PC-3 (cell line): ENCODE measurements around the gene LMBRD1.

ENCODE experiments used
- EZH2 ChIP-seq: fragments of 300-600 bp; sonication (generic); IDR thresholded peaks from one replicate; pipeline ENCODE4 v1.6.1; 2017; ENCODE audit warnings: antibody characterized with exemption, mild to moderate bottlenecking, low read length; ENCODE audit not compliant: unreplicated experiment
- TF ChIP-seq, protein P1 (sequence below): fragments of 300-600 bp; sonication (generic); conservative IDR thresholded peaks from 2 replicates; pipeline ENCODE4 v1.5.1; 2017; ENCODE audit warnings: antibody characterized with exemption, low read depth, mild to moderate bottlenecking, low read length

GRCh38 chr6:69699655-69700054, 97.2 kb downstream of the LMBRD1 start:
- TF ChIP-seq EZH2: no peak
- TF ChIP-seq, protein P1, sequence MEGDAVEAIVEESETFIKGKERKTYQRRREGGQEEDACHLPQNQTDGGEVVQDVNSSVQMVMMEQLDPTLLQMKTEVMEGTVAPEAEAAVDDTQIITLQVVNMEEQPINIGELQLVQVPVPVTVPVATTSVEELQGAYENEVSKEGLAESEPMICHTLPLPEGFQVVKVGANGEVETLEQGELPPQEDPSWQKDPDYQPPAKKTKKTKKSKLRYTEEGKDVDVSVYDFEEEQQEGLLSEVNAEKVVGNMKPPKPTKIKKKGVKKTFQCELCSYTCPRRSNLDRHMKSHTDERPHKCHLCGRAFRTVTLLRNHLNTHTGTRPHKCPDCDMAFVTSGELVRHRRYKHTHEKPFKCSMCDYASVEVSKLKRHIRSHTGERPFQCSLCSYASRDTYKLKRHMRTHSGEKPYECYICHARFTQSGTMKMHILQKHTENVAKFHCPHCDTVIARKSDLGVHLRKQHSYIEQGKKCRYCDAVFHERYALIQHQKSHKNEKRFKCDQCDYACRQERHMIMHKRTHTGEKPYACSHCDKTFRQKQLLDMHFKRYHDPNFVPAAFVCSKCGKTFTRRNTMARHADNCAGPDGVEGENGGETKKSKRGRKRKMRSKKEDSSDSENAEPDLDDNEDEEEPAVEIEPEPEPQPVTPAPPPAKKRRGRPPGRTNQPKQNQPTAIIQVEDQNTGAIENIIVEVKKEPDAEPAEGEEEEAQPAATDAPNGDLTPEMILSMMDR: no peak
